ENCODE data around the gene APOBEC2.
A peak's percentile ranks its signal among the peaks of the same experiment; 100 is the strongest.

Gene APOBEC2

DNA sequence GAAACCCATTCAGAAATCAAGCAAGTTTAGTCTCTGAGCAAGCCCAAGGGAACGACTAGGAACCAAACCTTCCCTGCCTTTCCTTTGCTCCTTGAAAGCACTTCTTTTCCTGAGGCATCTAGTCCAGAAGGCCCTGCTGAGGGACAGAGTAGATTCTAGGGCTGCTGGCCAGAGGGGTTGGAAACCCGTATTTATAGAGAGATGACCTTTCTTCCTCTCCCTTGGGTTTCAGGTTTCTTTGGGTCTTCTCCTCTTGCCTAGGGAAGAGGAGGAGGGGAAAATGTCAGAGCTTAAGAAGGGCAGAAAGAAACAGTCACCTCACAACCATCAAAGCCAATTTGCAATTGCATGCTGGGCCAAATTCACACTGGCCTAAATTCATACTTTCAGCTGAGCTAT lies 5.8 kb downstream of the APOBEC2 start:
- no peak for DNase-seq (ENCODE audit: low read depth in 2 of 2)

DNA sequence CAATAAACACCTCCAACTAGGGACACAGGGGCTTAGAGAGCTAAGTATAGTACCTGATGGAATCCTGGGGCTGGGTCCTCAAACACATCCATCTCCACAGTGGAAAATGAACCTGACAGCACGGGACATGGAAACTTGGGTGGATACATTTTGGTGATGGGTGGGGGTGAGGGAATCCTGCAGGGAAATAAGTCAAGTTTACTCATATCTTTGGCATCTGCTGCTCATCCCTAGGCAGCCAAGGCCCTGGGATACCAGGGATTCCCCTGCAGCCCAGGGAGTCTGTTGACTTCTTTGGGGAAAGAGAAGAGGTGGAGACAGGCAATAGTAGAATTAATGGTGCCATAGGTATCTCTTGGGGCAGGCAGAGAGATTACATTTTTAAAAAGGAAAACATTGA lies 6.6 kb downstream of the APOBEC2 start:
- no peak for DNase-seq (ENCODE audit: low read depth in 2 of 2)

DNA sequence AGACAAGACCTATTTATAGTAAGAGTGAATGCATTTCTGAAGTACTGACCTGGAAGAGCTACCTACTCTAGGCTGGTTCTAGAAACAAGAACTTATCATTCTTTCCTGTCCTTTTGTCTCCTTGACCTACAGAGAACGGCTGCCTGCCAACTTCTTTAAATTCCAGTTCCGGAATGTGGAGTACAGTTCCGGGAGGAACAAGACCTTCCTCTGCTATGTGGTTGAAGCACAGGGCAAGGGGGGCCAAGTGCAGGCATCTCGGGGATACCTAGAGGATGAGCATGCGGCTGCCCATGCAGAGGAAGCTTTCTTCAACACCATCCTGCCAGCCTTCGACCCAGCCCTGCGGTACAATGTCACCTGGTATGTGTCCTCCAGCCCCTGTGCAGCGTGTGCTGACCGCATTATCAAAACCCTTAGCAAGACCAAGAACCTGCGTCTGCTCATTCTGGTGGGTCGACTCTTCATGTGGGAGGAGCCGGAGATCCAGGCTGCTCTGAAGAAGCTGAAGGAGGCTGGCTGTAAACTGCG lies 8.3 kb downstream of the APOBEC2 start:
- DNase-seq (ENCODE audit: low read depth in 2 of 2) = no peak

DNA sequence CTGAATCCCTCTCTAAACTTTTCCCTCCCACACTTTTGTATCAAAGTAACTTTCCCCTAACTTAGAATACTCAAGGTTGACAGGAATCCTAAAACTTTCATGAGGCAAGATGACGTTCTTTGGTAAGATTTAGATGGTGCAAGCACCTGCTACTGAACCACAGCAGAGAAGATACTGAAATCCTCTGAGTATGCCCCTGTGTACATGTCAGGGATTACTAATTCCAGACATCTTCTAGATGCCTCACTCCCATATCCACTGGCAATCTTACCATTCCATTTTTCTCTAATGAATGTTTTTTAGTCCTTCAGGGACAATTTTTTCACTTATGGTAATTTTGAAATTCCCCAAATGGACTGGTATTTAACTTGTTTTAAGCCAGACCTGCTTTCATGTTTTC lies 9.1 kb downstream of the APOBEC2 start:
- no peak for DNase-seq (ENCODE audit: low read depth in 2 of 2)

DNA sequence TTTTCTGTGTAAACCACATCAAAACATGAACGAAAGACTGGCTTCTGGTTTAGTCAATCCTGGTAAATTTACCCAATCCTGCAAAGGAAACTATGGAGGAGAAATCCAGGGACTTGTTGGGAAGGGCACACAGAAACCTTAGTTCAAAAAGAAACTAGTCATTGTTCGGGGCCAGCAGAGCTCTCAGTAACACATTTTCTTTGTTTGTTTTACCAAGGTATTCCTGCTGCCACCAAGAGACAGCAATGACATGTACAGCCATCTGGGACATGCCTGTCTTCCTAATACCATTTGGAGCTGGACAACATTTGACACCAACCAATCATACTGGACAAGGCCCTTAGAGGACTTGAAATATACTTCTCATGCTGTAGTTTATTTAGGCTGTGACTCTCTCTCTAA lies 10.9 kb downstream of the APOBEC2 start:
- DNase-seq (ENCODE audit: low read depth in 2 of 2) = no peak

DNA sequence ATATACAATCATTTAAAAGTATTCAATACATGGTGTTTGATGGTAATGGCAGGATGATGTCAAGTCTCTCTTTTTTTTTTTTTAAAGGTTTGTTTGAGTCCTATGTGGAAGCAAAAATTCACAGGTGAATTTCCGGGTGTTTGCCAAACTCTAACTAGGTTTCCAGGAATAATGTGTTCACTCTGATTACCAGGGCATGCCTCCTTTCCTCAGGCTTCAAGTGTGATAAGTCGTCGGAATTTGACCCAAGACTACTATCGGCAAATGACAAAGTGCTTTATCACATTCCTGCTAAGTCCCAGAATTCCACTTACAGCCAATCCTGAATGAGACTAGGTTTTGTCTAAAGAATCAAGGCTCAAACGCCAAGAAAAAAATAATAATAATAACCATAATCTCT lies 11.8 kb downstream of the APOBEC2 start:
- DNase-seq (ENCODE audit: low read depth in 2 of 2) = no peak

DNA sequence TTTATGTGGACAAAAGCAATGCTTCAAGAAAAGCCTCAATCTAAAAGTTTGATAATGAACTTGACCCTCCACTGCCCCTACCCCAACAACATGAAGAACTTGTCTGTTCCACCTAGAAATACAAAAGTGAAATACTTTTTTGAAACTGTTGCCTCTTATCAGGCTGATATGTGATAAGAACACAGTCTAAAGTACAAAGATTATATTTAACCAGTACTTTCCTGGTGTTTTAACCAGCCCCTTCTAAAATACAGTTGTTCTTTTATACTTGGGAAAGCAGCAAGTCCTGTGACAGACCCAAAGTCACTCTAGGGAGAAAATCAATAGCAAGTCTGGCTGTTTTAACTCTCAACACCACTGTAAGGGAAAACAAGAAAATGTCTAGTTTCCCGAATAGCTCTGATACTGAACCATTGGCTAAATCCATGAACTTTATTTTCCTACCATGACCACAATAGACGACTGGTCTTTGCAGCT lies 12.6 kb downstream of the APOBEC2 start:
- no peak for DNase-seq (ENCODE audit: low read depth in 2 of 2)

DNA sequence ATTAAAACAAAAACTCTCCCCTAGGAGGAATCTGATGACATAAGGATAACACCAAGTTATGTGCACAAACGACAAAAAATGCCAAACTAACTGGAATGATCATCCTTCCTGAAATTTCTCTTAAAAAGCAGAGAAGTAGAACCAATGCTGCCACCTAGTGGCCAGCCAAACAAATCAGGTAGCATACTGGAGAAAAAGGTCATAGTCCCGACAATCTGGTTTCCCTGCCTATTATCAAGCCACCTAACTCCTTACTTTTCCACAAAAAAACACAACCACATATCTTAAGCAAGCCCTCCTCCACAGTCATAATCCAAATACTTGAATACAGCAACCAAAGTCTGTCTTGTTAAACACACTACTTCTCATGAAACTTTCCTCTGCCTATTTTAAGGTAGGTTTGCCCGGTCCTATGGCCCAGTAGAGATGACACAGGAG lies 13.9 kb downstream of the APOBEC2 start:
- DNase-seq (ENCODE audit: low read depth in 2 of 2) = peak in 1 of 2 donors; percentile 11

DNA sequence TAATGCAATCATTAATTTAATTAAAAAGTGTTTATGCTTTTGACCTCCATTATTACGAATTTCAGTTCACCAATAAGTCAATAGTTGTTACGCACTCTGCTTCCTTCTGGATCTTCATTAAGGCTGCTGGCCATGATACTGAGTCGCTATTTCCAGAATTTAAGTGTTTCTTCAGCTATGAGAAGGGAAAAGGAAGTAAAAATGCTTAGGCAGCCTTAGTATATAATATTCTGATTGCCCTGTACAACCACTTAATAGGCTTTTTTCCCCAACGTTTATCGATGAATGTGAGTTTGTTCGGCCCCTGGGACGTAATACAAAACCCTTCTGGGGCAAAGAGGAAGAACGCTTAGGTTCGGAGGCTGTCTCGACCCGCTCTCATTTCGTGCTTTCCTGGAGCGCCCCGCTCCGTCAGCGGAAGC lies 18.5 kb downstream of the APOBEC2 start:
- DNase-seq (ENCODE audit: low read depth in 2 of 2) = no peak

DNA sequence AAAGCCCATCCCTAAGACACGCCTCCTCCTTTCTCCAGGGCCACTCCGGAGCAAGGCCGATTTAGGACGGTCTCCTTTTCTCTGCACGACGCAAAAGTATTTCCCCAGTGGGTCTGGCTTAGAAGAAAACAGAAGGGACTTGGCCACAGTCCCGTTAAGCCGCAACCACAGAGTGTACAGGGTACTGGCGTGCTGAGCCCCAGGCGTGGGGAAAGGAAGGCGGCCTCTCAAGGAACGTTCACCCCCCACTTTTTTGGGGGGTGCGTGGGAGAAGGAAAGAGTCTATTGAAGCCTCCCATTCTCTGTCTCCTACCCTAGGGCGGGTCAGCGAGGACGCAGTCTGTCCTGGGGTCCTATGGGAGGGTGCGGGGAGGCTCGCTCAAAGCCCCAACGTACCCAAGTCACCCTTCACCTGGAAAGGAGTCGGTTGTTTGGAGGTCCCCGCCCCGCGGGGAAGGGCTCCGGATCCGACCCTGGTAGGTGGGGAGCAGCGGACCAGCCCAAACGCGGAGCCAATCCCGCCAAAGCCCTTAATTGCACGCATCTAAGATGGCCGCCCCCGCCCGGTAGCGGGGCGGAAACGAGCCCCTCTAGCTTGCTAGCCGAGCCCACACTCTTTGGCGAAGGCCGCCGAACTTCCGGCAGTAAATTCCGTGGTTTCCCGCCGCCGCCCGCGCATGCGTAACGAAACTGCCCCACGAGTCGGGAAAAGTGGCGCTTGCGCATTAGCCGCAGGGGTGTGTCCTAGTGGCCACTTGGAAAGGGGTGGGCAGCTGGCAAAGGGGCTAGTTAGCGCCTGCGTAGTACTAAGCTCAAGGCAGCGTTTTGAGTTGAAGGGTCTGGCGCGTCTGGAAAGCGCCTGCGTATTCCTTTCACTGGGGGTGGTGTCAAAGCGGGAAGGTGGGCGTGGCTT lies 19.2 kb downstream of the APOBEC2 start, which contains the start of gene OARD1:
OARD1 (minus strand) TSS at position 434 of the 913 bp plus-strand sequence. CDS start 722 bp downstream, outside the sequence.
- peak; percentile 99 to 100 for DNase-seq (ENCODE audit: low read depth in 2 of 2)

DNA sequence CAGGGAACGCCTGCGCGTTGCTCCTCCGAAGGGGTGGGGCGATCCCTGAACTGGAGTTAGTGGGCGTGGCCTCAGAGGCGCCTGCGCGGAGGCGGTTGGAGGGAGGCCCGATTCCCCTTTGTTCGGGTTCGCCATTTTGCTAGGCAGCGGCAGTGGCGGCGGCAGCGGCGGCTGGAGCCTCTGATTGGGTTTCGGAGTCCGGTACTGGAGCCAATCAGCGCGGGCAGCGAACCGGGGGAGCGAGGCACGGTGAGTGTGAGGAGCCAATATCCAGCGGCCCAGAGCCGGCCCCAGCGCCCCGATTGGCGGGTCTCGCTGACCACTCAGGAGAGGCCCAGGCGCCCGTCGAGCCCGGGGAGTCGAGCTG lies 19.8 kb downstream of the APOBEC2 start, which contains the start of gene NFYA:
NFYA (plus strand) TSS at position 139 of the 367 bp plus-strand sequence. CDS start 6,116 bp downstream, outside the sequence.
- peak in 1 of 2 donors; percentile 99 for DNase-seq (ENCODE audit: low read depth in 2 of 2)

DNA sequence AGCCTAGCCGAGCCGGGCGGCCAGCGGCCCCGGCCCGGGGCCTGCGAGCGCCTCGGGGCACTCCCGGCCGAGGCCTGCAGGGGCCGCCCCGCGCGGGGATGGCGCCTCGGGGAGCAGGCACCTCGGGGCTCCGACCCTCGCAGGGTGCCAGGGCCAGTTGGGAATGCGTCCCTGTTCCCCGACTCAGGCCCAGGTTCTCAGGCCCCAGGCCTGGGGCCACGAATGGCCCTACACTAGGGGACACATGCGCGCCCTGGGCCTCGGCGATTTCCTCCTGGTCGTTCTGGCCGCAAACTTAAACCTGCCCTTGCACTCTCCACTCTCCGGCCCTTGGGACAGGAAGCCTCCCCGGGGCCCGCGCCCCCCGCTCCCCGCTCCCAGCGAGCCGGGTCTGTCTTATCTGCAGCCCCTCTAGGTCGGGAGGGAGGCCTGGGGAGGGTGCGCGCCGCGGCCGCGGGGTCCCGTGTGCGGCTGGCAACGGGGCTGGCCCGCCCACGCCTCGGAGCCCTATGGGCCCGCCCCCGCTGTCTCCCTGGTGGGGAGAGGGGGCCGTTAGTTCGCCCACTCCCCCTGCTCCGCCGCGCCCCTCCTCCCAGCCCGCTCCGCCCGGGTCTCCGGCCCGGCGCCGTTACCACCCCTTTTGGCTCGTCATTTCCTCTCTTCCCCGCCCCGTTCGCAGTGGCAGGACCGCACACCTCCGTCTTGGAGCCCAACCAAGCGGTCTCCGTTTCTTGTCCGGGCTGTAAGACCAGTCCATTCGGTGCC lies 20.4 kb downstream of the APOBEC2 start:
- DNase-seq (ENCODE audit: low read depth in 2 of 2) = peak; percentile 64 to 71

DNA sequence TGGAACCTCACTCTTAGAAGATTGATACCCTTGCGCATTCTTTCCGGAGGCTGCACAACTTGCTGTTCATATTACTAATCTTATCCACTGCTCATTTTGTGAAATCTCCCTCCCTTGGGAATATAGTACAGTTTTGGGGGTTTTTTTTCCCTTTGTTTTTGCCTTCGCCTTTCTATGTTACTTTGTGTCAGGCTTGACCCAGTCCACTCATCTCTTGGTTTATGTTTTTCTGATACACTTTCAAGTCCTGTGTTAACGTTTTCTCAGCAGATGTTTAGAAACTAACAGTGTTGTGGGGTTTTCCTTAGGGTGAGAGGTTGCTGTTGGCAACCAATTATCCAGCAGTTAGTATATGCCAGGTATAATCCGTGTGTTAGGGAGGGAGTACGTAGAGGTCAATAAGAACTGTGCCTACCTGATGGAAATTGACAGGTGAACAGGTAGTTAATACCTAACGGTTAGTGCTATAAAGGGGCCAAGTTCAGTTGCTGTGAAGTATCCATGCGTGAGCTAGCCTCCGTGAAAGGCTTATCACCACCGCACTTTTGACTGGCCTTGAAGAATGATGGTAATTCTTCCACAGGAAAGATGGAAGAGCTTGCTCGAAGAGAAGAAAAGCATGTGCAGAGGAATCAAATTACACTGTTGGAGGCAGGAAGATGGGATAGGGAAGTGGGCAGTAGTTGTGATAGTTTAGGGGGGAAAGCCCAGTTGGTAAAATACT lies 21.1 kb downstream of the APOBEC2 start:
- DNase-seq (ENCODE audit: low read depth in 2 of 2) = no peak

DNA sequence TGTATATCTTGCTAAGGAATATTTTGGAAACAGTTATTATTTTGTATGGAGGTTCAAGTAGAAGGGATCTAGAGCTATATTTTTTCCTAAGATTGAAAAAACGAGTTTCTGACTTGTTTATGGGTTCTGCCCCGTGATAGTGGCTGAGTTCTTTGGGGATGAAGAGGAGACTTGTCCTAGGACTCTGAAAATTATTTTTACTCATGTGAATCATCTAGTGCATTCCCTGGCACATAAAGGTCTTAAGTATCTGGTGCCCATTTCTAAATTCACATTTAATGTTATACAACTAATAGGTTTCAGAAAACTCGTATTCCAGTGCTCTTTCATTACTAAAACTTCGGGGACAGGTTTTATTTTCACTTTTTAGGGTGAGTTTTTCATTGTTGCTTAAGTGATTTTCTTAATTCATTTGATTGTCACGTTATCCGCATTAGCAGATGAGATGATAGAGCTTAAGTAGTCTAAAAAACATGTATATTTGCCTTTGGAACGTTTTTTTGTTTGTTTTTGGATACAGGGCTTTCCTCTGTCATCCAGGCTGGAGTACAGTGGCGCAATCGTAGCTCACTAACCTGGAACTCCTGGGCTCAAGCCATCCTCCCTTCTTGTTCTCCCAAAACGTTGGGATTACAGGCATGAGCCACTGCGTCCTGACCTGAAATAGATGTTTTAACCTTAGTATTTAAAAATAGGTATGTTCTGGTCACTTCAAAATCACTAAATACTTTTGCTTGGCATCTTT lies 21.9 kb downstream of the APOBEC2 start:
- DNase-seq (ENCODE audit: low read depth in 2 of 2) = no peak

DNA sequence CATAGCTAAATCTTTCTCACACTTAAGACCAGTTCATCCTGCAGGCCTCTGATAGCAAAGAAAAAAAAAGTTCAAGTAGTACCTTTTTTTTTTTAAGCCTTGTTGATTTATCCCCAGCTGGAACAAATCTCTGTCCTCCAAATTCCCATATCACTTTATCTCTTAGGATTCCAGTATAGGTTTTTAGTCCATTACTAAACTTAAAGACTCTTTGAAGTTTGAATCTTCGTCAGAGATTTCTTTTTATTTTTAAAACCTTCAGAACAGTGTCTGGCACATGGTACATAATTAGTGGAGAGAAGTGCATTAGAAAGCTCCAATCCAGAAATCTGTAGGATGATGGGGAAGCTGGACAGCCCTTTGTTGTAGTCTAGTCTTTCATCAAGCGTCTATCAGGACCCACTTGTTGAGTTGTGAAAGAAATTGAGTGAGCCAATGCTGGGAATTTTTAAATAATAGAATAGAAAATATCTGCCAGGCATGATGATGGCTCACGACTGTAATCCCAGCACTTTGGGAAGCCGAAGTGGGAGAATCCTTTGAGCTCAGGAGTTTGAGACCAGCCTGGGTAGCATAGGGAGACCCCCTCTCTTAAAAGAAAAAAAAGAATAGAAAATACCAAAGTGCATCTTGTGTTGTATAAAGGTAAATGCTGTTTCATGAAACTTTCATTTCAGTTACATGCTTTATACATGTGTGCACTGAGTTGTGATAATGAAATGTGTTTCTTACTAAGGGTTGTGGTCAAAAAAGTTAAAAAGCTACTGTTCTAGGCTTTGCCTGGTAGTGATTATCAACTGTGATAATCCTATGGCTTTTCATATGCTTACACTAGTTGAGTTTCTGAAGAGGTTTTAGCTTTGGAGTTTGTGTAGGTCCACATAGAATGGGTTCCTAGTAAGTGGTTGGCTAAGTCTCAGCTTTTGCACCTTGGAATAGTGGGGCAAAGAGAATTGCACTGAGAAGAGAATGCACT lies 22.9 kb downstream of the APOBEC2 start:
- DNase-seq (ENCODE audit: low read depth in 2 of 2) = no peak

DNA sequence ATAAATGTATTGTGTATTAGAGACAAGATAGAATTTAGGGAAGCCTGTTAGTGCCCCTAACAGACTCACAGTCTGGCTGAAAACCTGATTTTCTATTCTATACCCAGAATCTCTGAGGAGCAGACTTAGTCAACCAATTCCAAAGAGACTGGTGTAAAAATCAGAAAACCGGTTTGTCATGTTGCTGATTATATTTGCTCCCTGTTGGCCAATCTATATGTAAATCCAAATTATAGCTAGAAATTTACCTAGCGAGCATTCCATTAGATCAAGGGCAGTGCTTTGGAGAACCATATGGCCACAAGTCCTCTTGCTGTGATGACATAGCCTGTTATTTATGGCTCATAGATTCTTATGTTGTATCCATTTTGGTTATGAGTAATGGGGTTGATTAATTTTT lies 24.5 kb downstream of the APOBEC2 start:
- no peak for DNase-seq (ENCODE audit: low read depth in 2 of 2)

DNA sequence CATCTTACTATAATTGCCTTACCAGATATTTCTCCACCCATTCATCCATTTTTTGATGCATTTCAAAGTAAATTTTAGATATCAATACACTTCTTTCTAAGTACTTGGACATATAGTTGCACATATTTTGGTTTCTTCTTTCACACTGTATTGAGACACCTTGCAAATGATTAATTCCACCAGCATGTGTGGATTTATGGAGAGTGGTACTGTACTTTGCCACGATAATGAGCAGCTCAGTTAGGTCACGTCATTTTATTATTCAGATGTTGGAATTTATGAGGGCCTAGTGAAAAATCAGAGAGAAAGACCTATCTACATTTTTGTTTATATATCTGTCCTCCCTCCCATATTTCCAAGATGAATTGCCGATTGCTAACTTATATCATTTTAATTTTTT lies 25.1 kb downstream of the APOBEC2 start:
- DNase-seq (ENCODE audit: low read depth in 2 of 2) = no peak

DNA sequence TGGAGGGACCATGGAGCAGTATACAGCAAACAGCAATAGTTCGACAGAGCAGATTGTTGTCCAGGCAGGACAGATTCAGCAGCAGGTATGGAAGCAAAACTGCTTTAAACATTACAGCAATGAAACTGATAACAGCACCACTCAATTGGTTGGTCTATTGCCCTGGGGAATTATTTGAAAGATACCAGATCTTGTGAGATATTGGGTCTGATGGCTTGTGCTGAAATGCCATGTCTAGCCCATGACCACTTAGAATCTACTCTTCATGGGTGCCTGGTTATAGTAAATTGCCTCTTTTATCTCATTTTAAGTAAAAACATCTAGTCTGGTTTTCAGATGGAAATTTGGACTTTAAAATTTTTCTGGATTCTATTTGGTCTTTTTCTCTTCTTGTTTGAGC lies 26.1 kb downstream of the APOBEC2 start:
- DNase-seq (ENCODE audit: low read depth in 2 of 2) = no peak

DNA sequence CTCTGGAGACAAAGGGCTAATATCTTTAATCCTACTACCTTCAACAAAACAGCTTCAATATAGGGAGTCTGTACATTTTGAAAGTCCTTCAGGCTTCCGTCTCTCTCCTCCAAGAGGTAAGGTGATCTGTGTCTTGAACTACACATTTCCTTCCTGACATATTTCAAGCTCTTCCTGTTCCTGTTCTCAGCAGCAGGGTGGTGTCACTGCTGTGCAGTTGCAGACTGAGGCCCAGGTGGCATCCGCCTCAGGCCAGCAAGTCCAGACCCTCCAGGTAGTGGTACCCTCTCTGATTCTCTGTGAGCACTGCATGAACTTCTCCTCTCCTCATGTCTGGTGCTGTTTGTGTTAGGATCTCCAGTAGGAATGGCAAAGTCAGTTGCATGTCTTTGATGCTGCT lies 27.6 kb downstream of the APOBEC2 start:
- DNase-seq (ENCODE audit: low read depth in 2 of 2) = no peak

DNA sequence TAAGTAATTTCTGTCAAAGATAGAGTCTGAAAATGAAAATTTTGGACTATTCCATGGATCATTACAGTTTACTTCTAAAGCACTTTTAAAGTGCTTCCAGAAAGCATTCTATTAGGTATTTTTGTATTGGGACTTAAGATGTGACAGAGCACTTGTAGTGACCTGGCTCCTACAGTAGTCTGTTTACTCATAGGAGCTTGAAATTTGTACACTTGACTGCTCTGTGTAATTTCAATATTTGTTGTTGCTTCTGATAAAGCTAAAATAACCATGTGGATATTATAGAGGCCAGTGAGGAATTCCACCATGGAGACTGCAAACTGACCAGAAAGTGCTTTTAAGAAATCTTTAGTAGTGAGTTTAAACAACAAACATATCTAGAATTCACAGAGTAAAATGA lies 30.1 kb downstream of the APOBEC2 start:
- no peak for DNase-seq (ENCODE audit: low read depth in 2 of 2)

All from stimulated activated CD8-positive, alpha-beta memory T cell treated with anti-CD3 and anti-CD28 coated beads, Interleukin-15, amount 100 ng/mL, for 4 hours (primary cell).